Measurements from ENCODE around the gene MACROD2.

MACROD2 gene

GRCh38 chr20:15320941-15321340, 1325.6 kb downstream of the MACROD2 start:
- Histone ChIP-seq H3K27me3 (no peaks in the 10 kb centered on the region), H3K9ac (no peak overlapping the region), H3K27ac (no peak overlapping the region), H3K4me1 (peaks cover 0 to 45% (median 12%) of the 10 kb centered on the region in 10 experiments; a peak in 13 of 20 replicates), H3K9me3 (replicated peaks in 1 of 11) (peaks cover 6 to 28% (median 13%) of the 10 kb centered on the region in 11 experiments; a peak in 16 of 22 replicates), H3K4me3 (no peak overlapping the region), H3K4me2 (no peak overlapping the region), H3K36me3 (no peaks in the 10 kb centered on the region), H4K20me1 (no peaks in the 10 kb centered on the region)
- TF ChIP-seq Cebpa-rat (IDR thresholded peaks at IDR 0.05) = no peak

DNA sequence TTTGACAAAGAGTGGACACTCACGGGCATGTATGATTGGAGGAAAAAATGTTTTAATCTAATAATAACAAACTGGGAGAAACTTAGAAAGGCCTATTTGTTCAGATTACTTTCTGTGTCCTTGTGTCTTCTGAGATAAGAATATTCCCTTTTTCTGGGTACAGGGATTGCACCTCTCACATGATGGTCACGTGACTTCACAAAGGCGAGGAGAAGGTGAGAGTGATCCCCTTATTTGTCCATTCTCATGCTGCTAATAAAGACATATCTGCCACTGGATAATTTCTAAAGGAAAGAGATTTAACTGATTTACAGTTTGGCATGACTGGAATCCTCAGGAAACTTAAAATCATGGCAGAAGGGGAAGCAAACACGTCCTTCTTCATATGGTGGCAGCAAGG, 1331.8 kb downstream of the MACROD2 start:
- Histone ChIP-seq H3K4me2 (no peak overlapping the region), H3K36me3 (no peaks in the 10 kb centered on the region), H3K27ac (no peak overlapping the region), H3K4me3 (no peak overlapping the region), H3K4me1 (no peaks in the 10 kb centered on the region), H3K9me3 (replicated peaks in 1 of 11) (no peaks in the 10 kb centered on the region), H4K20me1 (no peaks in the 10 kb centered on the region), H3K27me3 (no peaks in the 10 kb centered on the region), H3K9ac (no peak overlapping the region)
- TF ChIP-seq Cebpa-rat (IDR thresholded peaks at IDR 0.05) = no peak

DNA sequence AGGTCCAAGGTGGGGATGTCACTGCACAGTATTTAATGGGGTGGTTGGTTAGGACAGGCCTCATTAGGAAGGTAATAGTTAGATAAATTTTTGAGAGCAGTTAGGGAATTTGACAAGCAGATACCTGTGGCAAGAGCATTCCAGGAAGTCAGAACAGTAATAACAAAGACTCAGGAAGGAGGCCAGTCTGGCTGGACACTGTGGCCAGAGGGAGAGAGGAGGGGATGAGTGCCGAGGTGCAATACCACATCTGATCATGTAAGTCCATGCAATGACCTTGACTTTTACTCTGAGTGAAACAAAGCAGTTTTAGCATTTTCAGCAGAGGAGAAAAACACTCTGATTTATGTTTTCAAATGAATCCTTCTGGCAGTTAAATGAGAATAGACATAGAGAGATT, 1332.8 kb downstream of the MACROD2 start:
- TF ChIP-seq Cebpa-rat (IDR thresholded peaks at IDR 0.05) = no peak

DNA sequence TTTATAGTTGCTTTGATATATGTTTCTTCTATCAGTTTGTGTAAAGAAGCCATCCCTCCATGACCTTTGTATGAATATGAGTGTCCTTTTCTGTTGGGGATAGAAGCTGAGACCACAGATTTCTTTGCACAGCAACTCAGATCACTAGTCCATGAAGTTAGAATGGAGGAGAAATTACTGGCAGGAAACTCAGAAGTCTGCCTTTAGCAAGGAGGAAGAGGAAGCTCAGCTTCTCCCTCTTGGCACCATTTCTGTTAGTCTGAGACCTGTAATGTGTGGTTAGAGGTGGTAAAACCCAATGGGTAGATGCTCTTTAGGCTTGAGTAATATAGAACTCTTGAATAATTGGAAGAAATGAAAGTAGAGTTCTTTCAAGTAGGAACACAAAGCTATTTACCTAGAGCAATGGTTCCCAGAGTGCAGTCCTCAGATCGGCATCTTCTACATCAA, 1337.4 kb downstream of the MACROD2 start:
- H4K20me1 ChIP-seq = no peaks in the 10 kb centered on the region
- no peak overlapping the region for H3K27ac ChIP-seq
- H3K36me3 ChIP-seq = no peaks in the 10 kb centered on the region
- no peaks in the 10 kb centered on the region for H3K27me3 ChIP-seq
- H3K4me3 ChIP-seq = no peak overlapping the region
- TF ChIP-seq Cebpa-rat (IDR thresholded peaks at IDR 0.05) = no peak
- H3K4me1 ChIP-seq = peaks cover 0 to 9% (median 4%) of the 10 kb centered on the region in 10 experiments; a peak in 4 of 20 replicates
- H3K9me3 ChIP-seq (replicated peaks in 1 of 11) = no peaks in the 10 kb centered on the region
- H3K9ac ChIP-seq = no peak overlapping the region
- peak overlapping the region in 3 of 11 experiments; percentile 13 to 23 (median 16); a peak in 2 of 22 replicates for H3K4me2 ChIP-seq

More for the DNA sequence above, 1332.8 kb downstream of the MACROD2 start:
- no peak overlapping the region for H3K27ac ChIP-seq
- H3K9ac ChIP-seq = no peak overlapping the region
- H3K4me3 ChIP-seq = no peak overlapping the region
- no peak overlapping the region for H3K4me2 ChIP-seq
- peaks cover 0 to 7% (median 4%) of the 10 kb centered on the region in 10 experiments; a peak in 4 of 20 replicates for H3K4me1 ChIP-seq
- no peaks in the 10 kb centered on the region for H3K27me3 ChIP-seq
- H3K9me3 ChIP-seq (replicated peaks in 1 of 11) = no peaks in the 10 kb centered on the region
- H4K20me1 ChIP-seq = no peaks in the 10 kb centered on the region
- H3K36me3 ChIP-seq = no peaks in the 10 kb centered on the region

GRCh38 chr20:15333170-15333569, 1337.9 kb downstream of the MACROD2 start:
- Histone ChIP-seq H3K27ac (no peak overlapping the region), H3K9ac (no peak overlapping the region), H3K27me3 (no peaks in the 10 kb centered on the region), H3K9me3 (replicated peaks in 1 of 11) (no peaks in the 10 kb centered on the region), H4K20me1 (no peaks in the 10 kb centered on the region), H3K36me3 (no peaks in the 10 kb centered on the region), H3K4me3 (no peak overlapping the region), H3K4me1 (peaks cover 0 to 9% (median 4%) of the 10 kb centered on the region in 10 experiments; a peak in 4 of 20 replicates), H3K4me2 (peak overlapping the region in 3 of 11 experiments; percentile 13 to 23 (median 16); a peak in 1 of 22 replicates)
- TF ChIP-seq Cebpa-rat (IDR thresholded peaks at IDR 0.05) = no peak

DNA sequence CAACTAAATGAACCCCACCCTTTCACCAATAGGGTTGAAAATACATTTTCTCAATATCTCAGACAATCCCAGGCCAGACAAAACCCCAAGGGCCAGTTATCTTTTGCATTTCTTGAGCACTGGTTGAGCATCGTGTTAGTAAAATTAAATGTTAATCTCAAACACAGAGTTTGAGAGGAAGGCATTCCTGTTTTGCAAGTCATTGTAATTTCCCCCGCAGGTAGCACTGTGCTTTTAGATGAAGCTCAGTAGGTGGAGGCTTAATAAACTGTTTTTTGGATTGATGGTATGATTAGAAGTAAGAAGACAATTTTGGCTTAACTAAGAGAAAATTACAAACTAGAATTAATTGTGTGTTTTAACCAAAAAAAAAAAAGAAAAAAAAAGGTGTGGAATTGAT, 1340.7 kb downstream of the MACROD2 start:
- H3K4me3 ChIP-seq = no peak overlapping the region
- TF ChIP-seq Cebpa-rat (IDR thresholded peaks at IDR 0.05) = no peak
- no peaks in the 10 kb centered on the region for H4K20me1 ChIP-seq

DNA sequence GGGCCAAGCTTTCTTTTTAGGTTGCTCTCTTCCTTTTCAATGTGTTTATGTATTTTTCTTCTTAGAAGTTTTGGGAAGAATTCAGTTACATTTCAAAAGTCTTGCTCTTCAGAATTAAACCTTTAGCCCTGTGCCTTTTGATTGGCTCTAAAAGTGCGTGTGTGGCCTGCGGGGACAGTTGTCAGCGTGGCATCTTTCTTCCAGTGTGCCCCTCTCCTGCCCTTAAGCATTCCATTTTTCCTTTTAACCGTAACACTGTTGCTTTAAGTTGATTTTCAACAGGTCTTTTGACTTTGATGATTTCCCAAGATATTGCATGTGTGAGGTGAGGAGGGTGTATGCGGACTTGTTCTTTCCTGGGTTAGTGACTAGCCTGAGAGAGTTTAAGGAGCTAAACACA, 1341.2 kb downstream of the MACROD2 start:
- H3K4me3 ChIP-seq = no peak overlapping the region
- H3K9ac ChIP-seq = no peak overlapping the region
- no peaks in the 10 kb centered on the region for H3K36me3 ChIP-seq
- H3K27ac ChIP-seq = no peak overlapping the region
- H3K9me3 ChIP-seq (replicated peaks in 1 of 11) = no peaks in the 10 kb centered on the region
- no peaks in the 10 kb centered on the region for H3K27me3 ChIP-seq
- TF ChIP-seq Cebpa-rat (IDR thresholded peaks at IDR 0.05) = no peak
- peaks cover 0 to 9% (median 4%) of the 10 kb centered on the region in 10 experiments; a peak in 4 of 20 replicates for H3K4me1 ChIP-seq
- H4K20me1 ChIP-seq = no peaks in the 10 kb centered on the region
- no peak overlapping the region for H3K4me2 ChIP-seq

More for the DNA sequence above, 1340.7 kb downstream of the MACROD2 start:
- H3K4me1 ChIP-seq = peaks cover 0 to 9% (median 4%) of the 10 kb centered on the region in 10 experiments; a peak in 4 of 20 replicates
- no peaks in the 10 kb centered on the region for H3K27me3 ChIP-seq
- H3K9me3 ChIP-seq (replicated peaks in 1 of 11) = no peaks in the 10 kb centered on the region
- no peak overlapping the region for H3K4me2 ChIP-seq
- H3K27ac ChIP-seq = no peak overlapping the region
- no peak overlapping the region for H3K9ac ChIP-seq
- no peaks in the 10 kb centered on the region for H3K36me3 ChIP-seq

DNA sequence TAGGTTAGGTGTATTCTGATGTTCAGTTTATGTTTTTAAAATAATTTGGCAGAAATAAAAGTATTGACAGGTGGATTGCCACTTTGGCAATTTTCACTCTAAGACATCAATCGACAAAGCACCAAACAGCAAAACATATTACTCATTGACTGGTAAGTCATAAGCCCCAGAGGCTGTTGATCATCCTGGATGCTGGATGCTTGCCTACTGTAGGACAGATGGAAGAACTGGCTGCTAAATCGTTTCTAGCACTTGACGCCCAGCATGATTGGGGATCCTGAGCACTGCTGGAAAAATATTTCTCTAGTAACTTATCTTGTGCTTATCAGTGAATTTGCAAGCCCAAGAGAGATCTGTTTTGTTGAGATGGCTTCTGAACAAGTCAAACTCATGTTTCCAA, 1343.9 kb downstream of the MACROD2 start:
- no peaks in the 10 kb centered on the region for H4K20me1 ChIP-seq
- H3K27ac ChIP-seq = no peak overlapping the region
- no peaks in the 10 kb centered on the region for H3K4me1 ChIP-seq
- no peaks in the 10 kb centered on the region for H3K9me3 ChIP-seq (replicated peaks in 1 of 11)
- H3K4me3 ChIP-seq = no peak overlapping the region
- no peak overlapping the region for H3K9ac ChIP-seq
- TF ChIP-seq Cebpa-rat (IDR thresholded peaks at IDR 0.05) = no peak
- H3K27me3 ChIP-seq = no peaks in the 10 kb centered on the region
- H3K4me2 ChIP-seq = no peak overlapping the region
- no peaks in the 10 kb centered on the region for H3K36me3 ChIP-seq

DNA sequence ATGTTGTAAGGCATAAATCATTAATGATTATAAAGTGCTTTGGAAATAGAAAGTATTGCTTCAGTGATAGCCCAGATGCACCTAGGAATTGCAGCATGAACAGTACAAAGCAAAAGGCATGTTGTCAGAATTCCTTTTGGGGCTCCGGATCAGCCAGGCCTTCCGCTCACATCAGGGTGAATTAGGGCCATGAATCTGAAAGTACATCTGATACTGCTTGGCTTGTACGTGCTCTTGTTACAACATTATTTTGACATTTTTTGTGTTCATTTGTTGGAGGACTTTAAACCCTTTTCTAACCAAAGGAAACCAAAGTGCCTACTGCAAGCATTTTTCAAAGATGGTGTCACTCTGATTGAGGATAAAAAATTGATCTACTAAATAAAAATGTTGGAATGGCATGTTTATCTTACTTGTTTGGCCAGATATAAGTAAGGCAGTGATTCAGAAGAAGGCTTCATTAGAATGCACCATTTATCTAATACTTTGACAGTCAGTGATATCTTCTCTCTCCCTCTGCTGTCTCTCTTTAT, 1347.7 kb downstream of the MACROD2 start:
- H3K27ac ChIP-seq = no peak overlapping the region
- H3K36me3 ChIP-seq = no peaks in the 10 kb centered on the region
- no peaks in the 10 kb centered on the region for H3K4me1 ChIP-seq
- no peaks in the 10 kb centered on the region for H3K27me3 ChIP-seq
- no peaks in the 10 kb centered on the region for H4K20me1 ChIP-seq
- no peak overlapping the region for H3K4me2 ChIP-seq
- no peak overlapping the region for H3K4me3 ChIP-seq
- no peaks in the 10 kb centered on the region for H3K9me3 ChIP-seq (replicated peaks in 1 of 11)
- no peak for TF ChIP-seq Cebpa-rat (IDR thresholded peaks at IDR 0.05)
- H3K9ac ChIP-seq = no peak overlapping the region

DNA sequence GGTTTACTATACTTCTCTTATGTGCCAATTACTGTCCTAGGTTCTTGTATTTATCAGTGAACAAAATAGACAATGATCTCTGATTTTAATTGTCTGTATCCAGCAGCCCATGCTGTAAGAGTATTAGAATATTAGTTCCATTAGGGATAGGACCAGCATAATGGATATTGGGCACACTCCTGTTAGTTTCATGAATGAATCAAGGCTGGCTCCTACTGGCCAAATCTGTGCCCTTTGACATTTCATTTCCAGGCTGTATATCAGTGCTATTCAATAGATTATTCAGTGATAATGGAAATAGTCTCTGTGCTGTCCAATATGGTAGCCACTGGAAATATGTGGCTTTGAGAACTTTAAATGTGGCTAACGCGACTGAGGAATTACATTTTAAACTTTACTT, 1350.0 kb downstream of the MACROD2 start:
- no peak overlapping the region for H3K9ac ChIP-seq
- no peaks in the 10 kb centered on the region for H3K4me1 ChIP-seq
- H3K4me3 ChIP-seq = no peak overlapping the region
- H3K27me3 ChIP-seq = no peaks in the 10 kb centered on the region
- H3K27ac ChIP-seq = no peak overlapping the region
- H3K9me3 ChIP-seq (replicated peaks in 1 of 11) = 0 out of 22 replicates have a peak, but pooled peaks cover 0 to 3% (median 0%) of the 10 kb centered on the region in 11 experiments
- no peak for TF ChIP-seq Cebpa-rat (IDR thresholded peaks at IDR 0.05)
- H3K36me3 ChIP-seq = no peaks in the 10 kb centered on the region
- no peak overlapping the region for H3K4me2 ChIP-seq
- H4K20me1 ChIP-seq = no peaks in the 10 kb centered on the region

All from BLaER1 treated with 17β-estradiol and CSF1 and Interleukin-3, amounts not matched to agents 10 nM and 100 nM (cell line).